GM21381 (cell line): ENCODE data around the gene EIF4G3.
"Not testable (repeated sequence)": the region's sequence is repeated elsewhere in the genome, so short reads cannot be mapped to it uniquely, and the experiment has no call there.

ENCODE experiments used
- ATAC-seq: cut with Tn5 transposase; IDR thresholded peaks from one replicate; pipeline ENCODE4 v1.9.1; 2021; ENCODE audit warnings: mild to moderate bottlenecking, moderate library complexity; ENCODE audit not compliant: unreplicated experiment

Gene EIF4G3

DNA sequence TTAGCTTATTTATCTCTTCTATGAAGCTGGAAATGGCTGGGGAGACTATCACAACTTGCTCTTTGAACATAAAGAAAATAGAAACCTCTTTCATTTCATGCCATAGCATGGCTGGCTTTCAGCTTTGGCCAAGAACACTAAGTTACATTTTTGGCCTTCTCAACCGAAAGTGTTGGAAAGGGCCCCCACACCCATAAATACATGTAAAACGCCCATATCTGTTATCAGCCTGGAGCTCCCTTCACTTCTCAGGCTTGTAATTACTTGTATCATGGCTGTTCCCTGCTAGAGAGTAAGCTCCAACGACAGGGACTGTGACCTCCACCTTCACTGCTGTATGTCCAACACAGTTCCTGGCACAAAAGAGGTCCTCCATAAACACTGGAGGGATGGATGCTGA, 12.7 kb upstream of the EIF4G3 start:
- ATAC-seq: no peak

DNA sequence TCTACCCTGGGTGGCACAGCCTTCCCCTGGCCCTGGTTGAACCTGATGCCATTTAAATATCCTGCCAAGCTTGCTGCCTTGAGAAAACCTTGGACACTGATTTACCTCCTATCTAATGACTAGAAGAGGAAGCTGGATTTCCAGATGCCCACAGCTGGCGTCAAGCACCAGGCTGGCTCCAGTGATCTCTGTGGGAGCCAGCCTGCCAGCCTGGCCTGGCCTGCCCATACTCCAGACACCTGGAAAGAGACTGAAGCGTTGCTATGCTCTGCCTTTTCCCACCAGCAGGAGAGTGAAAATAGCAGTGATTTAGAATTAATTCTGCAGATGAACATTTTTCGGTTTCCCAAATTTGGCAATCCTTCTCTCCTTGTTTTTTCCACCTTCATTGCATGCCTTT, 11.5 kb upstream of the EIF4G3 start:
- no peak for ATAC-seq

DNA sequence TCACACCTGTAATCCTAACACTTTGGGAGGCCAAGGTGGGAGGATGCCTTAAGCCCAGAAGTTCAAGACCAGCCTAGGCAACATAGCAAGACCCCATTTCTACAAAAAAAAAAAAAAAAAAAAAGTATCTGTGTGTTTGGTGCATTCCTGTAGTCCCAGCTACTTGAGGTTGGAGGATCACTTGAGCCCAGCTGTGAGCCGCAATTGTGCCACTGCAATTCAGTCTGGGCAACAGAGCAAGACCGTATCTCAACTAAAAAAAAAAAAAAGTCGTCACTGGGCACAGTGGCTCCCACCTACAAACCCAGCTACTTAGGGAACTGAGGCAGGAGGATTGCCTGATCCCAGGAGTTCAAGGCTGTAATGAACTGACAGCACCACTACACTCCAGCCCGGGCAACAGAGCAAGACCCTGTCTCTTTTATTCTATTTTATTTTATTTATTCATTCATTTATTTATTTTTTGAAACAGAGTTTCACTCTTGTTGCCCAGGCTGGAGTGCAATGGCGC, 8.6 kb upstream of the EIF4G3 start:
- no peak for ATAC-seq

DNA sequence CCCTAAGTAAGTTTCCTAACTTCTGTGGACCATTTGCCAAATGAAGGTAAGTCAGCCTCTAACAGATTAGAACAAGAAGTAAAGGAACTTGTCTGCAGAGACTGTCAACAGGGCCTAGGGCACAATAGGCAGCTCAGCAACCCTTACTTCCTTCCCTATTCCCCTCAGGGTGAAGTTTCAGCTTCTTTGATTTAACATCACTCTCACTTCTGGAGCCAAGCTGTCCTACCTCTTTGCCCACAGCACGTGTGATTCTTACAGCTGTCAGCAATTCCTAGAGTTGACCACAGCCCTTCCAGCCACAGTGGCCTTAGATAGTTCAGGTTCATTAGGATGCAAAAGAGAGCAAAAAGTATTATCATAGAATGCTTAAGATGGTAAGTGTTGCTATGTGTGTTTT, 7.6 kb upstream of the EIF4G3 start:
- no peak for ATAC-seq

DNA sequence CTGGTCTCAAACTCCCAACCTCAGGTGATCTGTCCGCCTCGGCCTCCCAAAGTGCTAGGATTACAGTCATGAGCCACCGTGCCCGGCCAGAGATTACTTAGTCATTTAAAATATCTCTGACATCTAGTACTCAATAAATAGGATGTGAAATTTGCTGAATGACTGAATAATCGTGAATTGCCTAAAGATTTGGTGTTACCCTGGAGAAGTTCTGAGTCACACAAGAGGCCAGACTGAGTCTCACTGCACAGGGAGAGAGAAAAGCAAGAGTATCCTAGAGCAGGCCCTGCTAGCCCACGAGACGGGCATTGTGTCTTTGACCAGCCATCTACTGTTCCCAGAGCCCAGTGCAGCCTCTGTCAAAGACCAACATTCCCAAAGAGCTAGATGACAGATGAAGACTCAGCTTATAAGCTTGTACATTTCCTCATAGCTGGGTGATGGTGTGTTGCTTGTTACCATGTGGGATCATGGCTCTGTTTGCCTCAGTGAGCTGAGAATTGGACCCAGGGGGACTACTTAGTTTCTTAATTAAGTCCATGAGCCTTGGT, 5.6 kb upstream of the EIF4G3 start:
- ATAC-seq: no peak

GRCh38 chr1:21178271-21178670, 1.6 kb upstream of the EIF4G3 start:
- not testable (repeated sequence) for ATAC-seq

DNA sequence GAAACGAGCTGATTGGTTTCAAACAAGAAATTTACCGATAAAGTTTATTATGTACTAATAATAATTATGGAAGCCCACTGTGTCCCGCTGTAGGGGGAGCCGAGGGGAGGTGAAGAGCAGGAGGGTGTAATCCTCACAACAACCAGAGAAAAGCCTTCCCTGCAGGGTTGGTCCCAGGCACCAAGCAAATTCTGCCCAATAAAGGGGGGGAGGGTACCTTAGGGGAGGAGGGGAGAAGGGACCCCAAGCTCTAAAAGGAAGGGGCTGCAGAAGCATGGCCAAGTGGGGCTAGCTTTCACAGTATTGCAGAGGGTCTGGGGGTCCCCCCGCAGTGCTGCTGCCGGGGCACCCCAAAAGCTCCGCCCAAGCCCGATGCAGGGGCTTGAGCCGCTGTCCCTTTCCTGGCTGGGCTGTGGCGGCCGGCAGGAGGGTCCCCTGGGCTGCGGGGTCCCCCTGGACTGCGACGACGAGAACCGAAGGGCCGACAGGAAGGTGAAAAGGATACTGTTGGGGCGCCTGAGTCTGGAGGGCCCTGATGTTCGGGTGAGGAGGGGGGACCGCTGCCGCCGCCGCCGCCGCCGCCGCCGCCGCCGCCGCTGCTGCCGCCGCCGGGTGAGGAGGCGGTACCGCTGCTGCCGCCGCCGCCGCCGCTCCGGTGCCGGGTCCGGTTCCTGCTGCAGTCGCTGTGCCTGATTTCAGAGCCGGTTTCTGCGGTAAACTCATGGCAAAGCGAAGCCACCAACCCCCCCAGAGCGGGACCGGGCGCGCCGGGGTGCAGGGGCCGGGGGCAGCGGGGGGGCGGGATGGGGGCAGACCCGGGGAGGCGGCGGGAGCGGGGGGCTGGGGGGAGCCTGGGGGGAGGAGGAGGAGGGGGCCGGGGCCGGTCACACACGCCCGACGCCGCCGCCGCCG, 771 bp downstream of the EIF4G3 start:
- ATAC-seq: peak; percentile 13

- no peak for ATAC-seq
These were observed 1.4 kb downstream of the EIF4G3 start for GRCh38 chr1:21175324-21175669.

- ATAC-seq: no peak
These were observed 1.9 kb downstream of the EIF4G3 start for GRCh38 chr1:21174654-21175323.

GRCh38 chr1:21174230-21174629, 2.5 kb downstream of the EIF4G3 start:
- no peak for ATAC-seq

- not testable (repeated sequence) for ATAC-seq
These were observed 3.6 kb downstream of the EIF4G3 start for GRCh38 chr1:21173096-21173495.

- not testable (repeated sequence) for ATAC-seq
These were observed 5.9 kb downstream of the EIF4G3 start for GRCh38 chr1:21170837-21171236.

DNA sequence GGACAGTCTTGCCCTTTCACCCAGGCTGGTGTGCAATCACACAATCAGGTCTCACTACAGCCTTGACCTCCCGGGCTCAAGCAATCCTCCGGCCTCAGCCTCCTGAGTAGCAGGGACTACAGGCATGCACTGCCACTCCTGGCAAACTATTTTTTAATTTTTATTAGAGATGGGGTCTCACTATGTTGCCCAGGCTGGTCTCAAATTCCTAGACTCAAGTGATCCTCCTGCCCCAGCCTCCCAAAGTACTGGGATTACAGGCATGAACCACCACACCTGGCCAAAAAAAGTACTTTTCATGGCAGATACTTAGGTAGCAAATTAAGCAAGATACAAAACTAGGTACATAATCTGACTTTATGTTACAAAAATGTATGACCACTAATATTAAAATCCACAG, 8.3 kb downstream of the EIF4G3 start:
- no peak for ATAC-seq

DNA sequence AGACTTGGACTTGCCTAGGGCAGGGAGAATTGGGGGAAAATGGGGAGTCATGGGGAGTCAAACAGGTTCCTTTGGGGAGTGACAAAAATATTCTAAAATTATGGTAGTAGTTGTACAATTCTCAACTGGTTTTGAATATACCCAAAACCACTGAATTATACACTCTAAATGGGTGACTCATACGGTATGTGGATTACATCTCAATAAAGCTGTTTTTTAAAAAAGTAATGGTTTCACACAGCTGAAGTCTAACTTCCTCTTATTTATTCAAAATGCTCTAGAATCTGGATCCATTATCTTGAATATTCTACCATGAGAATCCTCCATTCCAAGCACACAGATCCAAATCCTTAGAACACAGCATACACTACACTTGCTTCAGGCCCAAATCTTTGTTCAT, 11.1 kb downstream of the EIF4G3 start:
- no peak for ATAC-seq

DNA sequence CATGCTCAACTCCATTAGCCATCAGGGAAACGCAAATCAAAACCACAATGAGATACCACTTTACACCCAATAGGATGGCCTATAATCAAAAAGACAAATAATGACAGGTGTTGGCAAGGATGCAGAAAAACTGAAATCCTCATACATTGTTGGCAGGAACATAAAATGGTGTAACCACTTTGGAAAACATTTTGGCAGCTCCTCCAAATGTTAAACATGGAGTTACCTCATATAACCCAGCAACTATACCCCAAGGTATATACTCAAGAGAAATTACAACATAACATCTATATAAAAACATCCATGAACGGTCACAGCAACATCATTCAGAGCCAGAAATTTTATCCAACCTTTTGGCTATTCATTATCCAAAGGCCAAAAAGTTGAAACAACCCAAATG, 11.6 kb downstream of the EIF4G3 start:
- no peak for ATAC-seq

DNA sequence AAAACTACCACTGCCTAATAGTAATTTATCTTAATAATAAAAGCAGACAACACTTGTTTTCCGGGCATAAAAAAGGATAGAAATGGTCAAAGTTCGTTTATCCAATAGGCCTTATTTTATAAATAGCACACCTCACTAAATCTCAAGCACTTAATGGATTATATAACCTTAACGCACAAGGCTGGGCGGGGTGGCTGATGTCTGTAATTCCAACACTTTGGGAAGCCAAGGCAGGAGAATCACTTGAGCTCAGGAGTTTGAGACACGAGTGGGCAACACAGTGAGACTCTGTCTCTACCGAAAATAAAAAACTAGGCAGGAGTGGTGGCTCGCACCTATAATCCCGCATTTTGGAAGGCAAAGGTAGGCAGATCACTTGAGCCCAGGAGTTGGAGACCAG, 12.4 kb downstream of the EIF4G3 start:
- ATAC-seq: no peak

GRCh38 chr1:21162740-21163464, 13.8 kb downstream of the EIF4G3 start:
- no peak for ATAC-seq

DNA sequence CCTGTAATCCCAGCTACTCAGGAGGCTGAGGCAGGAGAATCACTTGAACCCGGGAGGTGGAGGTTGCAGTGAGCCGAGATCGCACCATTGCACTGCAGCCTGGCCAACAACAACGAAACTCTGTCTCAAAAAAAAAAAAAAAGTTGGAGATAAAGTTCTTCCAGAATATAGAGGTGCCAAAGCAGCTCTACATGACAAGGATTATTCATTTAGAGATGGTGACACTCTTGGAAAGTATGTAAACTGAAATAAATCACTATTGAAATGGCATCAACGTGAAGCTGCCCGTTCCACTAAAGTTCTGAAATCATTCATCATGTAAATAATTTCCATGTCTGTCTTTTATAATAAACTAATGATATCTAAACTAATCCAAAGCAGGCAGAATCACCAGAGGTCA, 14.9 kb downstream of the EIF4G3 start:
- ATAC-seq: no peak

GRCh38 chr1:21160263-21160796, 16.4 kb downstream of the EIF4G3 start:
- ATAC-seq: no peak

GRCh38 chr1:21157868-21158267, 18.8 kb downstream of the EIF4G3 start:
- no peak for ATAC-seq

GRCh38 chr1:21157054-21157453, 19.6 kb downstream of the EIF4G3 start:
- no peak for ATAC-seq
